Measurements from ENCODE around the gene SUPT3H. TPM values are rescaled to one million over a fixed set of nuclear protein-coding genes. Genes with fewer than 3 reads are reported as not detected.

SUPT3H gene
- total and polyA plus RNA-seq, 2 of the 13 experiments (the other 11 are each of a cell fraction or from before 2014, with no cell fraction given): 11.9 to 36.1 TPM

DNA sequence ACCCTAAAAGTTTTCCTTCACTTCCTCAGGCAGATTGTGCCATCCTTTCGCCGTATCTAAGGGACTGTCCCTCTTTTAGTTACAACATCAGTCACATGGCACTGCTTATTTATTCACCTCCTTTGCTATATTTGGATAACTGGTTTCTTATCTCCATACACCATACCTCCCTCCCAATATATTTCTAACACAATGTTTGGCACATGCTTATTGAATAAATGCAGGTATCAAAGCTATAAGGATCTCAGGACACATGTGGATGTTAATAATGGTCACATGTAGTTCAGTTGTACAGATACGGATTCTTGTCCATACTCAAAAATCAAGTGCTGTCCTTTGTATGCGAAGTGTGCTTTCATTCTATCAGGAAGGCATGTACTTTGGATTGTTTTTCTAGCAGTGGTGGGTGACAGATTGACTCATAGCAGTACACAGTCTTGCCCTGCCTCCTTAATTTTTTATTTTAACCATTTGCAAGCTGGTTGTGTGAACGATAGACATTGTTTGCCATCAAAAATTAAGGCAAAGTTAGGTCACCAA, 456.7 kb downstream of the SUPT3H start (continued):
- TF ChIP-seq SCMH1 (CRISPR knock-in tag; IDR thresholded peaks at IDR 0.05; ENCODE audit: borderline replicate concordance) (no peak), ZNF577 (CRISPR knock-in tag; IDR thresholded peaks at IDR 0.05; ENCODE audit: borderline replicate concordance, low read depth) (no peak), BHLHE40 (IDR thresholded peaks at IDR 0.05; ENCODE audit: low read length) (peak; percentile 33; the same call in 1 of the 2 replicates), KMT2A (CRISPR knock-in tag; IDR thresholded peaks at IDR 0.05) (no peak), DMAP1 (CRISPR knock-in tag; IDR thresholded peaks at IDR 0.05) (peak; percentile 66), ZMYM4 (CRISPR knock-in tag; IDR thresholded peaks at IDR 0.05) (peak; percentile 81), ZFP62 (CRISPR knock-in tag; IDR thresholded peaks at IDR 0.05) (no peak), ZNF83 (CRISPR knock-in tag; IDR thresholded peaks at IDR 0.05; ENCODE audit: borderline replicate concordance) (no peak), ZFP1 (CRISPR knock-in tag; IDR thresholded peaks at IDR 0.05) (no peak), CCDC6 (CRISPR knock-in tag; IDR thresholded peaks at IDR 0.05) (no peak), NPAS2 (CRISPR knock-in tag; IDR thresholded peaks at IDR 0.05; ENCODE audit: borderline replicate concordance) (no peak), SAP130 (CRISPR knock-in tag; IDR thresholded peaks at IDR 0.05; ENCODE audit: low read depth) (peak; percentile 70), PHB2 (IDR thresholded peaks at IDR 0.05; ENCODE audit: partially characterized antibody) (no peak), POLR2A (IDR thresholded peaks at IDR 0.05; ENCODE audit: insufficient read depth in 1 of 2, low read depth in 2 of 2, low read length in 2 of 2) (0 out of 4 replicates have a peak, but pooled peaks of 1 of the 2 experiments have one; percentile 29), FLYWCH1 (CRISPR knock-in tag; IDR thresholded peaks at IDR 0.05) (no peak), ZNF724P (CRISPR knock-in tag; IDR thresholded peaks at IDR 0.05; ENCODE audit: borderline replicate concordance) (no peak), NKX3-1 (CRISPR knock-in tag; IDR thresholded peaks at IDR 0.05) (no peak), ZNF816 (CRISPR knock-in tag; IDR thresholded peaks at IDR 0.05; ENCODE audit: borderline replicate concordance) (no peak)
- TF ChIP-seq, protein P1, sequence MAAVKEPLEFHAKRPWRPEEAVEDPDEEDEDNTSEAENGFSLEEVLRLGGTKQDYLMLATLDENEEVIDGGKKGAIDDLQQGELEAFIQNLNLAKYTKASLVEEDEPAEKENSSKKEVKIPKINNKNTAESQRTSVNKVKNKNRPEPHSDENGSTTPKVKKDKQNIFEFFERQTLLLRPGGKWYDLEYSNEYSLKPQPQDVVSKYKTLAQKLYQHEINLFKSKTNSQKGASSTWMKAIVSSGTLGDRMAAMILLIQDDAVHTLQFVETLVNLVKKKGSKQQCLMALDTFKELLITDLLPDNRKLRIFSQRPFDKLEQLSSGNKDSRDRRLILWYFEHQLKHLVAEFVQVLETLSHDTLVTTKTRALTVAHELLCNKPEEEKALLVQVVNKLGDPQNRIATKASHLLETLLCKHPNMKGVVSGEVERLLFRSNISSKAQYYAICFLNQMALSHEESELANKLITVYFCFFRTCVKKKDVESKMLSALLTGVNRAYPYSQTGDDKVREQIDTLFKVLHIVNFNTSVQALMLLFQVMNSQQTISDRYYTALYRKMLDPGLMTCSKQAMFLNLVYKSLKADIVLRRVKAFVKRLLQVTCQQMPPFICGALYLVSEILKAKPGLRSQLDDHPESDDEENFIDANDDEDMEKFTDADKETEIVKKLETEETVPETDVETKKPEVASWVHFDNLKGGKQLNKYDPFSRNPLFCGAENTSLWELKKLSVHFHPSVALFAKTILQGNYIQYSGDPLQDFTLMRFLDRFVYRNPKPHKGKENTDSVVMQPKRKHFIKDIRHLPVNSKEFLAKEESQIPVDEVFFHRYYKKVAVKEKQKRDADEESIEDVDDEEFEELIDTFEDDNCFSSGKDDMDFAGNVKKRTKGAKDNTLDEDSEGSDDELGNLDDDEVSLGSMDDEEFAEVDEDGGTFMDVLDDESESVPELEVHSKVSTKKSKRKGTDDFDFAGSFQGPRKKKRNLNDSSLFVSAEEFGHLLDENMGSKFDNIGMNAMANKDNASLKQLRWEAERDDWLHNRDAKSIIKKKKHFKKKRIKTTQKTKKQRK (IDR thresholded peaks at IDR 0.05; ENCODE audit: low read length): no peak
- TF ChIP-seq, protein P2, sequence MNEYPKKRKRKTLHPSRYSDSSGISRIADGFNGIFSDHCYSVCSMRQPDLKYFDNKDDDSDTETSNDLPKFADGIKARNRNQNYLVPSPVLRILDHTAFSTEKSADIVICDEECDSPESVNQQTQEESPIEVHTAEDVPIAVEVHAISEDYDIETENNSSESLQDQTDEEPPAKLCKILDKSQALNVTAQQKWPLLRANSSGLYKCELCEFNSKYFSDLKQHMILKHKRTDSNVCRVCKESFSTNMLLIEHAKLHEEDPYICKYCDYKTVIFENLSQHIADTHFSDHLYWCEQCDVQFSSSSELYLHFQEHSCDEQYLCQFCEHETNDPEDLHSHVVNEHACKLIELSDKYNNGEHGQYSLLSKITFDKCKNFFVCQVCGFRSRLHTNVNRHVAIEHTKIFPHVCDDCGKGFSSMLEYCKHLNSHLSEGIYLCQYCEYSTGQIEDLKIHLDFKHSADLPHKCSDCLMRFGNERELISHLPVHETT (CRISPR knock-in tag; conservative IDR thresholded peaks at IDR 0.05): no peak
- TF ChIP-seq, protein P3, sequence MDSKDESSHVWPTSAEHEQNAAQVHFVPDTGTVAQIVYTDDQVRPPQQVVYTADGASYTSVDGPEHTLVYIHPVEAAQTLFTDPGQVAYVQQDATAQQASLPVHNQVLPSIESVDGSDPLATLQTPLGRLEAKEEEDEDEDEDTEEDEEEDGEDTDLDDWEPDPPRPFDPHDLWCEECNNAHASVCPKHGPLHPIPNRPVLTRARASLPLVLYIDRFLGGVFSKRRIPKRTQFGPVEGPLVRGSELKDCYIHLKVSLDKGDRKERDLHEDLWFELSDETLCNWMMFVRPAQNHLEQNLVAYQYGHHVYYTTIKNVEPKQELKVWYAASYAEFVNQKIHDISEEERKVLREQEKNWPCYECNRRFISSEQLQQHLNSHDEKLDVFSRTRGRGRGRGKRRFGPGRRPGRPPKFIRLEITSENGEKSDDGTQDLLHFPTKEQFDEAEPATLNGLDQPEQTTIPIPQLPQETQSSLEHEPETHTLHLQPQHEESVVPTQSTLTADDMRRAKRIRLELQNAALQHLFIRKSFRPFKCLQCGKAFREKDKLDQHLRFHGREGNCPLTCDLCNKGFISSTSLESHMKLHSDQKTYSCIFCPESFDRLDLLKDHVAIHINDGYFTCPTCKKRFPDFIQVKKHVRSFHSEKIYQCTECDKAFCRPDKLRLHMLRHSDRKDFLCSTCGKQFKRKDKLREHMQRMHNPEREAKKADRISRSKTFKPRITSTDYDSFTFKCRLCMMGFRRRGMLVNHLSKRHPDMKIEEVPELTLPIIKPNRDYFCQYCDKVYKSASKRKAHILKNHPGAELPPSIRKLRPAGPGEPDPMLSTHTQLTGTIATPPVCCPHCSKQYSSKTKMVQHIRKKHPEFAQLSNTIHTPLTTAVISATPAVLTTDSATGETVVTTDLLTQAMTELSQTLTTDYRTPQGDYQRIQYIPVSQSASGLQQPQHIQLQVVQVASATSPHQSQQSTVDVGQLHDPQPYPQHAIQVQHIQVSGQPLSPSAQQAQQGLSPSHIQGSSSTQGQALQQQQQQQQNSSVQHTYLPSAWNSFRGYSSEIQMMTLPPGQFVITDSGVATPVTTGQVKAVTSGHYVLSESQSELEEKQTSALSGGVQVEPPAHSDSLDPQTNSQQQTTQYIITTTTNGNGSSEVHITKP (CRISPR knock-in tag; IDR thresholded peaks at IDR 0.05; ENCODE audit: low read depth): no peak
- TF ChIP-seq, protein P4, sequence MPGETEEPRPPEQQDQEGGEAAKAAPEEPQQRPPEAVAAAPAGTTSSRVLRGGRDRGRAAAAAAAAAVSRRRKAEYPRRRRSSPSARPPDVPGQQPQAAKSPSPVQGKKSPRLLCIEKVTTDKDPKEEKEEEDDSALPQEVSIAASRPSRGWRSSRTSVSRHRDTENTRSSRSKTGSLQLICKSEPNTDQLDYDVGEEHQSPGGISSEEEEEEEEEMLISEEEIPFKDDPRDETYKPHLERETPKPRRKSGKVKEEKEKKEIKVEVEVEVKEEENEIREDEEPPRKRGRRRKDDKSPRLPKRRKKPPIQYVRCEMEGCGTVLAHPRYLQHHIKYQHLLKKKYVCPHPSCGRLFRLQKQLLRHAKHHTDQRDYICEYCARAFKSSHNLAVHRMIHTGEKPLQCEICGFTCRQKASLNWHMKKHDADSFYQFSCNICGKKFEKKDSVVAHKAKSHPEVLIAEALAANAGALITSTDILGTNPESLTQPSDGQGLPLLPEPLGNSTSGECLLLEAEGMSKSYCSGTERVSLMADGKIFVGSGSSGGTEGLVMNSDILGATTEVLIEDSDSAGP (CRISPR knock-in tag; IDR thresholded peaks at IDR 0.05; ENCODE audit: borderline replicate concordance): no peak

Data from HepG2 (cell line).